GM19463 (cell line): ENCODE measurements around the gene LRRFIP2.
"Not testable (repeated sequence)": the region's sequence is repeated elsewhere in the genome, so short reads cannot be mapped to it uniquely, and the experiment has no call there.

Source experiments
- ATAC-seq: cut with Tn5 transposase; IDR thresholded peaks from one replicate; pipeline ENCODE4 v1.9.1; 2021; ENCODE audit warnings: mild to moderate bottlenecking, moderate library complexity; ENCODE audit not compliant: unreplicated experiment

Gene LRRFIP2

GRCh38 chr3:37174532-37175126, at the start of gene LRRFIP2:
Gene LRRFIP2, minus strand, starts transcription at chr3:37174582. Its CDS starts 25,599 bp downstream, at chr3:37148983.
- ATAC-seq, result no peak

DNA sequence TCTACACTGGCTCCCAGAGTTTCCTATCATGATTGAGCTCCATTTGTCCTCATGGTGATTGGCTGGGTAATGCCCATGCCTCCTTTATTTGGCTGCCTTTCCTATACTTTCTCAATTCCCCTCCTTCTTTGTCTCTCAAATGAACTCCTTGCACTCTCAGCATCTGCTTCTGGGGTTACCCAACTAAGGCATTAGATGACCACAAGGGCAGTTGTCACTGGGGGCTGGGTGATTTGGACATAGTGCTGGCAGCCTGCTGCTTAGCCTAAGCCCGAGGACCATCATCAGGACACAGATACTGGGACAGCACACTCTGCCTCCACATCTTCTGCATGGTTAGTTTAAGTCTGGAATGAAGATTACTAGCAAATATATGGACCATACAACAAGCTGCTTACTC, 49.2 kb upstream of the LRRFIP2 start:
- no peak for ATAC-seq

GRCh38 chr3:37223141-37223558, 48.8 kb upstream of the LRRFIP2 start:
- no peak for ATAC-seq

DNA sequence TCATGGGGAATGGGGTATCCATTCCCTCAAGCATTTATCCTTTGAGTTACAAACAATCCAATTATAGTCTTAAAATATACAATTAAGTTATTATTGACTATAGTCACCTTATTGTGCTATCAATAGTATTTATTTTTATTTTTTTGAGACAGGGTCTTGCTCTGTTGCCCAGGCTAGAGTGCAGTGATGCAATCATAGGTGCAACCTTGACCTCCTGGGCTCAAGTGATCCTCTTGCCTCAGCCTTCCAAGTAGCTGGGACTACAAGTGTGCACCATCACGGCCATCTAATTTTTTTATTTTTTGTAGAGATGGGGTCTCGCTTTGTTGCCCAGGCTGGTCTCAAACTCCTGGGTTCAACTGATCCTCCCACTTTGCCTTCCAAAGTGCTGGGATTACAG, 48.2 kb upstream of the LRRFIP2 start:
- ATAC-seq, result not testable (repeated sequence)

DNA sequence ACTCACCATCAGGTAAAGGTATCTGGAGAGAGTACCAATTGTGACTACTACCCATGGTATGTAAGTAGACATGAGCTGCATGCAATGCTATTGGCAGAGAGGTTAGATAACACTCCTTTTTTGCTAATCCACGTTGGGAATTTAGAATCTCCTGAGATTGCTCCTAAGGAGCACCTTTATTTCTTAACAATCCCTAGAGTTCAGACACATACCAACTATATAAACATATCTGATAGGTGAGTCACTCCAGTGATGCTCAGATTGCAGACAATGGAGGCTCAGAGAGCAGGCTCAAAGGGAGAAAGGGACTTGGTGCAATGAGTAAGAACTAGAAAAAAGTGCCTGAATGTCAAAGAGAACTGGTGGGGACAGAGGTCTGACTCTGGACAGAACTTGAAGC, 47.0 kb upstream of the LRRFIP2 start:
- peak; percentile 65 for ATAC-seq

- ATAC-seq, result no peak
These were observed 44.9 kb upstream of the LRRFIP2 start for GRCh38 chr3:37219266-37219665.

GRCh38 chr3:37218206-37218605, 43.8 kb upstream of the LRRFIP2 start:
- ATAC-seq, result no peak

DNA sequence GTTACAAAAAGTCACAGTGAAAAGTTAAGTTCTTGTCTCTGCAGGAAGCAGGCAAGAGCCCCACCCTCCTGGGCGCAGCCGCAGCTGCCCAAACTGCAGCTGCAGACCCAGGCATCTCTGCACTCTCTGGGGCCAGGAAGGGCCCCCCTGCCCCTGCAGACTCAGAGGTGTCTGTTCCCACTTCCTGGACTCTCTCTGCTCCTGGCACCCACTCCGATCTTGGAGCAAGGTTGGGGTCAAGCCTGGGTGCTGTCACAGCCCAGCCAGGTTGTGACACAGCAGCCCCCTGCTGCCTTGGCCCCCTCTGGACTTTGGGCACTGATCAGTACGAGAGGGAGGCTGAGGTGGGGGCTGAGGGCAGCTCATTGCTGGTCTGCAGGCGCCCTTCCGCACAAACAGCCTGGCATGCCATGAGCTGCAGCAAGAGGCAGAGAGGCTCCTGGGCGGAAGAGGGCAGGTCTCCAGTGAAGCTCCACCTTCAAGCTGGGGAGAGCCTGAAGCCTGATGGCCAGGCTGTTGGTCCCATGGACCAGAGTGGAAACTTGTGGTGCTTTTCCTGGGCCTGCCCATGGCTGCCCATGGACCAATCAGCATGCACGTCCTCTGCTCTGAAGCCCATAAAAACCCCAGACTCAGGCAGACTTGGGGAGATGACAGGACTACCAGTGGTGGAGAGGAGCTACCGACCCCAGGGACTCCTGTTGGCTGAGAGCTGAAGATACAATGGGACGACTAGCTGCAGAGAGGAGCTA, 42.9 kb upstream of the LRRFIP2 start:
- ATAC-seq, result no peak

GRCh38 chr3:37216597-37217097, 42.3 kb upstream of the LRRFIP2 start:
- no peak for ATAC-seq

DNA sequence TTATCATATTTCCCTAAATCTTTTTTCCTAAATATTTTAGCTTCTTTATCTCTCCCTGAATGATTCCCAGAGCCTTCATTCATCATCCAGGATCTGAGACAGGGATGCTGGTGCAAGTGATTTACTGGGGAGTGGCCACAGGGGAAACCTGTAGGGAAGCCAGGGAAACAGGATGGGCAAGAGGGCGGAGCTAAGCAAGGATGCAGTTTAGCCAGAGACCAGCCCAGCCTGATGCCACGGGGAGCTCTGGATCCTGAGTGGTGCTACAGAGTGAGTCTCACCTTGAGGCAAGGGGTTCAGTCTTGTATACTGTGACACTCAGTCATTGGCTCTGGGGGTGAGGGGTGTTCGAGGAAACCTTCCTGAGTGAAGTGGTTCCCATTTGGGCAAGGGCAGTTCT, 39.7 kb upstream of the LRRFIP2 start:
- ATAC-seq, result no peak

DNA sequence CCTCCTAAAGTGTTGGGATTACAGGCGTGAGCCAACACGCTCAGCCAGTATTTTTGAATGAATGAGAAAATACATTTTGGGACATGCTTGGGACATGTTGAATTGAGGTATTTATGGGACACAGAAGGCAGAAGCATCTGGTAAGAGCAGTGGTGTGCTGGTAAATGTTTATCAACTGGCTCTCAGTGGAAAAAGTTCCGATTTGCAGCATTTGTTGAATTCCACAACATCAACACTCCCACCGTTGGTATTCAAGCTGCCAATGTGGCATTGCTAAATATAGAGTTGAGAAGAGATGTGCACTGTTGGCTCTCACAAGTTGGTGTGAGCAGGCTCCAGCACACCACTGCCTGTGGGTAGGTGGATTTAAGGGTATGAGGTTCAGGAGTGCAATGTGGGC, 35.8 kb upstream of the LRRFIP2 start:
- no peak for ATAC-seq

GRCh38 chr3:37208576-37208975, 34.2 kb upstream of the LRRFIP2 start:
- ATAC-seq, result not testable (repeated sequence)

DNA sequence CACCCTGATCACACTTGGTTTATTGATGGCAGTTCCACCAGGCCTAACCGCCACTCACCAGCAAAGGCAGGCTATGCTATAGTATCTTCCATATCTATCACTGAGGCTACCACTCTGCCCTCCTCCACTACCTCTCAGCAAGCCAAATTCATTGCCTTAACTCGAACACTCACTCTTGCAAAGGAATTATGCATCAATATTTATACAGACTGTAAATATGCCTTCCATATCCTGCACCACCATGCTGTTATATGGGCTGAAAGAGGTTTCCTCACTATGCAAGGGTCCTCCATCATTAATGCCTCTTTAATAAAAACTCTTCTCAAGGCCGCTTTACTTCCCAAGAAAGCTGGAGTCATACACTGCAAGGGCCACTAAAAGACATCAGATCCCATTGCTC, 33.6 kb upstream of the LRRFIP2 start:
- ATAC-seq, result not testable (repeated sequence)

GRCh38 chr3:37206041-37206440, 31.7 kb upstream of the LRRFIP2 start:
- not testable (repeated sequence) for ATAC-seq

GRCh38 chr3:37204314-37204713, 29.9 kb upstream of the LRRFIP2 start:
- no peak for ATAC-seq

DNA sequence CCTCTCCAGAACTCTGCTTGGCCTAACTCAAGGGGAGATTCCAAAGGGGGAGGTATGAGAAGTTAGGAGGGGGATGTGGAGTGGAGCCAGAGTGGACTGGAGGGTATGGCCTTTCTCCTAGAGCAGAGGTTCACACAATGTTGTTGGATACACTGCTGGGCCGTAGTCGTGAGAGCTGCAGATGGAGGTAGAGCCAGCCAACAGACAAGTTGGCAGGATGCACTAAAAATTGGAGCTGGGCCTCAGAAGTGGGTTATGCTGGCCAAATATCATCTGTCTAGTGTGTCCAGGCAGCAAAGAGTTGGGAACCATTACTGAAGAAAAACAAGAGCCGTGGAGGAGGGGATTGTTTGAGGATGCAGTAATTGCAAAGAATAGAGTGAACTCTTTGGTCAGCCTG, 27.7 kb upstream of the LRRFIP2 start:
- ATAC-seq, result no peak

- no peak for ATAC-seq
These were observed 25.8 kb upstream of the LRRFIP2 start for GRCh38 chr3:37200141-37200540.

DNA sequence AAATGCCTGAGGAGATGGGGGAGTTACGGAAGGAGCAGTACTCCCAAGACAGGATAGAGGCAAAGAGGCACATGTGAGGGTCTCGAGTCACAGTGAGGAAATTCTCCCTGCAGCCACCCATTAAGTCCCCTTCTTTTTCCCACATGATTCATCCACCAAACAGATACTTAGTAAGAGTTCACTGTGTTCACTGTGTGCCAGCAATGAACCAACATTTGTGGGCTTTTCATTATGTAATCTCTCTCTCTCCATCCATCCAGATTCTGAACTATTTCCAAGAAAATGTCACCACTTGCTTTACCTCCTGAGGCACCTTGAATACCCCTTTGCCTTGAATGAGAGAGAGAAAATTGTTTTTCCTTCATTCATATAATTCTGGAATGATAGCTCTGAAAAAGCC, 24.6 kb upstream of the LRRFIP2 start:
- no peak for ATAC-seq

- ATAC-seq, result no peak
These were observed 24.2 kb upstream of the LRRFIP2 start for GRCh38 chr3:37198547-37198946.

GRCh38 chr3:37197810-37198371, 23.5 kb upstream of the LRRFIP2 start:
- no peak for ATAC-seq

GRCh38 chr3:37194533-37194932, 20.2 kb upstream of the LRRFIP2 start:
- ATAC-seq, result no peak

GRCh38 chr3:37190667-37191066, 16.3 kb upstream of the LRRFIP2 start:
- no peak for ATAC-seq
